ENCODE measurements around the gene MCHR2. TPM values are rescaled to one million over a fixed set of nuclear protein-coding genes. Genes with fewer than 3 reads are reported as not detected.

MCHR2 gene
- total and polyA plus RNA-seq, 2 donors (not counting 3 experiments of a cell fraction or from before 2014, with no cell fraction given) = not detected

- no peaks in the 10 kb centered on the region for H3K36me3 ChIP-seq (ENCODE audit: control insufficient read depth in 2 of 2, extremely low read depth in 1 of 2, insufficient read depth in 2 of 2, low read length in 2 of 2)
- no peak overlapping the region for H3K4me2 ChIP-seq (ENCODE audit: insufficient read depth, low read length)
- ChIA-PET CTCF (interaction anchor here (0.9 to 1.1 kb wide), 2 partner anchors 34 to 183 kb away, joined by 3 to 4 read pairs; no protein-coding TSS in a partner anchor), POLR2A (no interaction called here)
- no peak overlapping the region for H2AFZ ChIP-seq (ENCODE audit: low read depth, low read length)
- no peaks in the 10 kb centered on the region for H3K4me1 ChIP-seq (ENCODE audit: control insufficient read depth, extremely low read depth, insufficient read depth, low read length)
- H3K9ac ChIP-seq (replicated peaks; ENCODE audit: extremely low read depth, insufficient read depth, low read length) = no peak overlapping the region
- no peak overlapping the region for H3K27ac ChIP-seq (ENCODE audit: insufficient read depth, low read depth, low read length)
- H3K79me2 ChIP-seq (ENCODE audit: control insufficient read depth, insufficient read depth, low read length) = no peaks in the 10 kb centered on the region
- no peaks in the 10 kb centered on the region for H3K9me3 ChIP-seq (replicated peaks; ENCODE audit: control insufficient read depth, insufficient read depth, low read length)
- peaks cover 3% of the 10 kb centered on the region for H3K9me1 ChIP-seq (replicated peaks; ENCODE audit: control insufficient read depth, extremely low read depth, insufficient read depth, low read length)
- no TSS peak for BruUV-seq (replicated peaks)
- H4K20me1 ChIP-seq (replicated peaks; ENCODE audit: control insufficient read depth, extremely low read depth, insufficient read depth, low read length) = no peaks in the 10 kb centered on the region
- dilution Hi-C loops (cut with MboI; ENCODE audit: extremely low pct_ligation_motif_present, low sequenced_read_pairs) = no loop called here
- no peaks in the 10 kb centered on the region for H3K27me3 ChIP-seq (ENCODE audit: control insufficient read depth in 2 of 2, insufficient read depth in 2 of 2, low read length in 2 of 2)
- intact Hi-C loops (cut with micrococcal nuclease) = no loop called here
- DNase-seq (ENCODE audit: low read depth, low spot score) (no peak), FAIRE-seq (no peak)
- no peak for TF ChIP-seq GATA2 (IDR thresholded peaks at IDR 0.05; ENCODE audit: insufficient read depth, insufficient read length, low read depth, low read length)
- TF ChIP-seq MAX (IDR thresholded peaks at IDR 0.05; ENCODE audit: insufficient read depth, insufficient read length) = no peak
- TF ChIP-seq MYC (IDR thresholded peaks at IDR 0.05; ENCODE audit: low read depth, low read length) = no peak
- TF ChIP-seq FOS (IDR thresholded peaks at IDR 0.05; ENCODE audit: borderline replicate concordance, insufficient read depth, low read length) = no peak
- TF ChIP-seq JUN (IDR thresholded peaks at IDR 0.05; ENCODE audit: borderline replicate concordance, insufficient read depth, insufficient read length, low read depth) = no peak
- TF ChIP-seq, protein P1, sequence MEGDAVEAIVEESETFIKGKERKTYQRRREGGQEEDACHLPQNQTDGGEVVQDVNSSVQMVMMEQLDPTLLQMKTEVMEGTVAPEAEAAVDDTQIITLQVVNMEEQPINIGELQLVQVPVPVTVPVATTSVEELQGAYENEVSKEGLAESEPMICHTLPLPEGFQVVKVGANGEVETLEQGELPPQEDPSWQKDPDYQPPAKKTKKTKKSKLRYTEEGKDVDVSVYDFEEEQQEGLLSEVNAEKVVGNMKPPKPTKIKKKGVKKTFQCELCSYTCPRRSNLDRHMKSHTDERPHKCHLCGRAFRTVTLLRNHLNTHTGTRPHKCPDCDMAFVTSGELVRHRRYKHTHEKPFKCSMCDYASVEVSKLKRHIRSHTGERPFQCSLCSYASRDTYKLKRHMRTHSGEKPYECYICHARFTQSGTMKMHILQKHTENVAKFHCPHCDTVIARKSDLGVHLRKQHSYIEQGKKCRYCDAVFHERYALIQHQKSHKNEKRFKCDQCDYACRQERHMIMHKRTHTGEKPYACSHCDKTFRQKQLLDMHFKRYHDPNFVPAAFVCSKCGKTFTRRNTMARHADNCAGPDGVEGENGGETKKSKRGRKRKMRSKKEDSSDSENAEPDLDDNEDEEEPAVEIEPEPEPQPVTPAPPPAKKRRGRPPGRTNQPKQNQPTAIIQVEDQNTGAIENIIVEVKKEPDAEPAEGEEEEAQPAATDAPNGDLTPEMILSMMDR (IDR thresholded peaks at IDR 0.05; ENCODE audit: extremely low read depth in 1 of 2, insufficient read depth in 1 of 2, low read depth in 1 of 2, low read length in 2 of 2) = no peak
- TF ChIP-seq POLR2A (IDR thresholded peaks at IDR 0.05; ENCODE audit: low read depth, low read length) = no peak
- TF ChIP-seq EZH2 (IDR thresholded peaks at IDR 0.05; ENCODE audit: borderline replicate concordance, low read depth, low read length, severe bottlenecking) = no peak
- no peak for TF ChIP-seq POLR2AphosphoS5 (IDR thresholded peaks at IDR 0.05; ENCODE audit: insufficient read depth, low read depth, low read length)
- no peak overlapping the region for H3K4me3 ChIP-seq (replicated peaks in 1 of 3; ENCODE audit: insufficient read depth in 1 of 3, low read depth in 1 of 3, low read length in 3 of 3)
These were observed 92.2 kb downstream of the MCHR2 start for GRCh38 chr6:99901596-99902384.

Measured in endothelial cell of umbilical vein (primary cell).